ENCODE results near the gene EXOG. TPM values are rescaled to one million over a fixed set of nuclear protein-coding genes. Genes with fewer than 3 reads are reported as not detected.

Gene EXOG
- total and polyA plus RNA-seq, 2 of the 13 experiments (the other 11 are each of a cell fraction or from before 2014, with no cell fraction given), result 5.5 to 9.5 TPM

- TF ChIP-seq, protein P1, sequence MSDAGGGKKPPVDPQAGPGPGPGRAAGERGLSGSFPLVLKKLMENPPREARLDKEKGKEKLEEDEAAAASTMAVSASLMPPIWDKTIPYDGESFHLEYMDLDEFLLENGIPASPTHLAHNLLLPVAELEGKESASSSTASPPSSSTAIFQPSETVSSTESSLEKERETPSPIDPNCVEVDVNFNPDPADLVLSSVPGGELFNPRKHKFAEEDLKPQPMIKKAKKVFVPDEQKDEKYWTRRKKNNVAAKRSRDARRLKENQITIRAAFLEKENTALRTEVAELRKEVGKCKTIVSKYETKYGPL (CRISPR knock-in tag; IDR thresholded peaks at IDR 0.05), result no peak
- TF ChIP-seq SIN3A (IDR thresholded peaks at IDR 0.05; ENCODE audit: borderline replicate concordance, low read depth, low read length) (peak; percentile 62; the same call in 1 of the 2 replicates), ZNF841 (CRISPR knock-in tag; IDR thresholded peaks at IDR 0.05; ENCODE audit: borderline replicate concordance) (no peak), TRAFD1 (CRISPR knock-in tag; IDR thresholded peaks at IDR 0.05; ENCODE audit: borderline replicate concordance) (no peak), RBM39 (IDR thresholded peaks at IDR 0.05; ENCODE audit: low read depth, low read length, poor library complexity, severe bottlenecking) (peak; percentile 58), ZNF713 (CRISPR knock-in tag; IDR thresholded peaks at IDR 0.05) (no peak), ZNF292 (CRISPR knock-in tag; IDR thresholded peaks at IDR 0.05; ENCODE audit: borderline replicate concordance, low read depth) (0 out of 2 replicates have a peak, but pooled peaks have one; percentile 19), SNRNP70 (IDR thresholded peaks at IDR 0.05; ENCODE audit: low read depth, low read length) (no peak), KDM2A (CRISPR knock-in tag; IDR thresholded peaks at IDR 0.05; ENCODE audit: borderline replicate concordance, low read depth) (peak; percentile 71; the same call in 1 of the 2 replicates), ZNF160 (CRISPR knock-in tag; IDR thresholded peaks at IDR 0.05) (no peak), SP4 (CRISPR knock-in tag; IDR thresholded peaks at IDR 0.05) (peak; percentile 77; the same call in 1 of the 2 replicates), POLR2AphosphoS5 (IDR thresholded peaks at IDR 0.05; ENCODE audit: low read depth, low read length) (0 out of 2 replicates have a peak, but pooled peaks have one; percentile 29), FOXA3 (CRISPR knock-in tag; IDR thresholded peaks at IDR 0.05) (peak; percentile 23; the same call in 1 of the 2 replicates), ZNF766 (CRISPR knock-in tag; IDR thresholded peaks at IDR 0.05; ENCODE audit: borderline replicate concordance) (no peak), ISL2 (CRISPR knock-in tag; IDR thresholded peaks at IDR 0.05) (peak; percentile 41; the same call in 1 of the 2 replicates), ZNF207 (IDR thresholded peaks at IDR 0.05; ENCODE audit: borderline replicate concordance) (no peak), ZNF232 (CRISPR knock-in tag; IDR thresholded peaks at IDR 0.05; ENCODE audit: borderline replicate concordance) (peak; percentile 42; the same call in 1 of the 2 replicates), ERF (CRISPR knock-in tag; IDR thresholded peaks at IDR 0.05) (0 out of 2 replicates have a peak, but pooled peaks have one; percentile 24), ESRRA (CRISPR knock-in tag; IDR thresholded peaks at IDR 0.05; ENCODE audit: low read depth) (no peak), KDM5A (IDR thresholded peaks at IDR 0.05; ENCODE audit: borderline replicate concordance, low read length) (no peak), ZBTB3 (CRISPR knock-in tag; IDR thresholded peaks at IDR 0.05; ENCODE audit: borderline replicate concordance, low read depth) (no peak), ZNF34 (CRISPR knock-in tag; IDR thresholded peaks at IDR 0.05; ENCODE audit: borderline replicate concordance) (no peak)
- TF ChIP-seq, protein P2, sequence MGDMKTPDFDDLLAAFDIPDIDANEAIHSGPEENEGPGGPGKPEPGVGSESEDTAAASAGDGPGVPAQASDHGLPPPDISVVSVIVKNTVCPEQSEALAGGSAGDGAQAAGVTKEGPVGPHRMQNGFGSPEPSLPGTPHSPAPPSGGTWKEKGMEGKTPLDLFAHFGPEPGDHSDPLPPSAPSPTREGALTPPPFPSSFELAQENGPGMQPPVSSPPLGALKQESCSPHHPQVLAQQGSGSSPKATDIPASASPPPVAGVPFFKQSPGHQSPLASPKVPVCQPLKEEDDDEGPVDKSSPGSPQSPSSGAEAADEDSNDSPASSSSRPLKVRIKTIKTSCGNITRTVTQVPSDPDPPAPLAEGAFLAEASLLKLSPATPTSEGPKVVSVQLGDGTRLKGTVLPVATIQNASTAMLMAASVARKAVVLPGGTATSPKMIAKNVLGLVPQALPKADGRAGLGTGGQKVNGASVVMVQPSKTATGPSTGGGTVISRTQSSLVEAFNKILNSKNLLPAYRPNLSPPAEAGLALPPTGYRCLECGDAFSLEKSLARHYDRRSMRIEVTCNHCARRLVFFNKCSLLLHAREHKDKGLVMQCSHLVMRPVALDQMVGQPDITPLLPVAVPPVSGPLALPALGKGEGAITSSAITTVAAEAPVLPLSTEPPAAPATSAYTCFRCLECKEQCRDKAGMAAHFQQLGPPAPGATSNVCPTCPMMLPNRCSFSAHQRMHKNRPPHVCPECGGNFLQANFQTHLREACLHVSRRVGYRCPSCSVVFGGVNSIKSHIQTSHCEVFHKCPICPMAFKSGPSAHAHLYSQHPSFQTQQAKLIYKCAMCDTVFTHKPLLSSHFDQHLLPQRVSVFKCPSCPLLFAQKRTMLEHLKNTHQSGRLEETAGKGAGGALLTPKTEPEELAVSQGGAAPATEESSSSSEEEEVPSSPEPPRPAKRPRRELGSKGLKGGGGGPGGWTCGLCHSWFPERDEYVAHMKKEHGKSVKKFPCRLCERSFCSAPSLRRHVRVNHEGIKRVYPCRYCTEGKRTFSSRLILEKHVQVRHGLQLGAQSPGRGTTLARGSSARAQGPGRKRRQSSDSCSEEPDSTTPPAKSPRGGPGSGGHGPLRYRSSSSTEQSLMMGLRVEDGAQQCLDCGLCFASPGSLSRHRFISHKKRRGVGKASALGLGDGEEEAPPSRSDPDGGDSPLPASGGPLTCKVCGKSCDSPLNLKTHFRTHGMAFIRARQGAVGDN (CRISPR knock-in tag; IDR thresholded peaks at IDR 0.05), result peak; percentile 63
Observed at GRCh38 chr3:38453075-38453912, 42.8 kb upstream of the EXOG start, which contains the start of gene ACVR2B (continued).
